ENCODE measurements around the gene SLC25A18. TPM values are rescaled to one million over a fixed set of nuclear protein-coding genes. Genes with fewer than 3 reads are reported as not detected.
"Not testable (repeated sequence)": the region's sequence is repeated elsewhere in the genome, so short reads cannot be mapped to it uniquely, and the experiment has no call there.

SLC25A18 gene
- total RNA-seq, 2 donors from 2014 or later, result not detected

DNA sequence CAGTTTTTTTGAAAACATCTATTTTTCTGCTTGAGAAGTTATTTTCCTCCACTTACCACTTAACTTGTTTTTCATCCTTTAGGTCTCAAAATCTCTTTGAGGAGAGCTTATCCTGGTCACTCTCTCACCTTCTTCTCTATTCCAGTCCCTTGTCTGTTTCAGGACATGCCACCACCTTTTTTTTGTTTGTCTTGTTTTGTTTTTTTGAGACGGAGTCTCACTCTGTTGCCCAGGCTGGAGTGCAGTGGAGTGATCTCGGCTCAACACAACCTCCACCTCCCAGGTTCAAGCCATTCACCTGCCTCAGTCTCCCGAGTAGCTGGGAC is 70.7 kb downstream of the SLC25A18 start:
- no peak overlapping the region for H3K9ac ChIP-seq (ENCODE audit: low read depth in 2 of 2, low read length in 2 of 2)

GRCh38 chr22:17634696-17635095 is 71.4 kb downstream of the SLC25A18 start:
- no peak overlapping the region for H3K4me3 ChIP-seq
- no peaks in the 10 kb centered on the region for H3K27me3 ChIP-seq
- no peak overlapping the region for H3K9ac ChIP-seq (ENCODE audit: low read depth in 2 of 2, low read length in 2 of 2)
- intact Hi-C loops (cut with DNase I), result no loop called here
- TF ChIP-seq, protein P1, sequence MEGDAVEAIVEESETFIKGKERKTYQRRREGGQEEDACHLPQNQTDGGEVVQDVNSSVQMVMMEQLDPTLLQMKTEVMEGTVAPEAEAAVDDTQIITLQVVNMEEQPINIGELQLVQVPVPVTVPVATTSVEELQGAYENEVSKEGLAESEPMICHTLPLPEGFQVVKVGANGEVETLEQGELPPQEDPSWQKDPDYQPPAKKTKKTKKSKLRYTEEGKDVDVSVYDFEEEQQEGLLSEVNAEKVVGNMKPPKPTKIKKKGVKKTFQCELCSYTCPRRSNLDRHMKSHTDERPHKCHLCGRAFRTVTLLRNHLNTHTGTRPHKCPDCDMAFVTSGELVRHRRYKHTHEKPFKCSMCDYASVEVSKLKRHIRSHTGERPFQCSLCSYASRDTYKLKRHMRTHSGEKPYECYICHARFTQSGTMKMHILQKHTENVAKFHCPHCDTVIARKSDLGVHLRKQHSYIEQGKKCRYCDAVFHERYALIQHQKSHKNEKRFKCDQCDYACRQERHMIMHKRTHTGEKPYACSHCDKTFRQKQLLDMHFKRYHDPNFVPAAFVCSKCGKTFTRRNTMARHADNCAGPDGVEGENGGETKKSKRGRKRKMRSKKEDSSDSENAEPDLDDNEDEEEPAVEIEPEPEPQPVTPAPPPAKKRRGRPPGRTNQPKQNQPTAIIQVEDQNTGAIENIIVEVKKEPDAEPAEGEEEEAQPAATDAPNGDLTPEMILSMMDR (IDR thresholded peaks at IDR 0.05), result no peak
- no peaks in the 10 kb centered on the region for H3K9me3 ChIP-seq
- no peaks in the 10 kb centered on the region for H3K4me1 ChIP-seq
- no peaks in the 10 kb centered on the region for H3K36me3 ChIP-seq
- no peak overlapping the region for H3K27ac ChIP-seq
- DNase-seq, result no peak

More for the DNA sequence above, 70.7 kb downstream of the SLC25A18 start:
- intact Hi-C loops (cut with DNase I), result no loop called here
- no peaks in the 10 kb centered on the region for H3K27me3 ChIP-seq
- no peaks in the 10 kb centered on the region for H3K4me1 ChIP-seq
- H3K36me3 ChIP-seq, result no peaks in the 10 kb centered on the region
- H3K9me3 ChIP-seq, result no peaks in the 10 kb centered on the region
- DNase-seq, result no peak
- H3K4me3 ChIP-seq, result no peak overlapping the region
- TF ChIP-seq, protein P1 (IDR thresholded peaks at IDR 0.05), result no peak
- no peak overlapping the region for H3K27ac ChIP-seq

- H3K9me3 ChIP-seq; H3K27ac ChIP-seq; H3K4me3 ChIP-seq; H3K4me1 ChIP-seq; intact Hi-C loops (cut with DNase I); H3K9ac ChIP-seq (ENCODE audit: low read depth in 2 of 2, low read length in 2 of 2); H3K36me3 ChIP-seq; DNase-seq; H3K27me3 ChIP-seq: not testable (repeated sequence)
These were observed 73.6 kb downstream of the SLC25A18 start for GRCh38 chr22:17636850-17637249.

GRCh38 chr22:17637490-17638181 is 74.3 kb downstream of the SLC25A18 start:
- peak overlapping the region; percentile 97 for H3K27ac ChIP-seq
- H3K9me3 ChIP-seq, result no peaks in the 10 kb centered on the region
- no peaks in the 10 kb centered on the region for H3K4me1 ChIP-seq
- TF ChIP-seq, protein P1 (IDR thresholded peaks at IDR 0.05), result no peak
- intact Hi-C loops (cut with DNase I), result no loop called here
- H3K9ac ChIP-seq (ENCODE audit: low read depth in 2 of 2, low read length in 2 of 2), result peak overlapping the region; percentile 94 to 100
- peak overlapping the region; percentile 73 for H3K4me3 ChIP-seq
- H3K27me3 ChIP-seq, result no peaks in the 10 kb centered on the region
- no peaks in the 10 kb centered on the region for H3K36me3 ChIP-seq
- peak; percentile 29 for DNase-seq

DNA sequence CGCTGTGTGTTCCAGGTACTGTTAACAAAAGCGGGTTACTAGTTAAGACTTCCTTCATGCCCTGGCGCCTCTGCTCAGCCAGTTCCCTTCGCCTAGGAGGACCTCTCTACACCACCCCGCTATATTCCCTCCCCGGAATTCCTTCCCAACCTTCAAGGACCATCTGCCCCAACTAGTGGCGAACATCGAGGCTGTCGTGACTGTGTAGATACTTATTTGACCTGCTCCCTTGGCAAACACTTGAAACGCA is 74.8 kb downstream of the SLC25A18 start:
- Histone ChIP-seq H3K27ac (peak overlapping the region; percentile 97), H3K9ac (ENCODE audit: low read depth in 2 of 2, low read length in 2 of 2) (peak overlapping the region; percentile 94 to 100), H3K4me1 (no peaks in the 10 kb centered on the region), H3K9me3 (no peaks in the 10 kb centered on the region), H3K27me3 (no peaks in the 10 kb centered on the region), H3K4me3 (peak overlapping the region; percentile 73), H3K36me3 (no peaks in the 10 kb centered on the region)
- DNase-seq, result no peak
- TF ChIP-seq, protein P1 (IDR thresholded peaks at IDR 0.05), result no peak
- intact Hi-C loops (cut with DNase I), result no loop called here

GRCh38 chr22:17638432-17639246 is 75.3 kb downstream of the SLC25A18 start, which contains the start of gene BCL2L13:
Gene BCL2L13, plus strand, starts transcription at chr22:17638757. Its CDS starts 16,955 bp downstream, at chr22:17655712.
- H3K27ac ChIP-seq, result peak within 1 kb of the TSS; percentile 97
- peak within 1 kb of the TSS; percentile 73 for H3K4me3 ChIP-seq
- H3K27me3 ChIP-seq, result no peaks in the 10 kb centered on the region
- H3K36me3 ChIP-seq, result no peaks in the 10 kb centered on the region
- TF ChIP-seq, protein P1 (IDR thresholded peaks at IDR 0.05), result no peak
- H3K4me1 ChIP-seq, result no peaks in the 10 kb centered on the region
- H3K9me3 ChIP-seq, result no peaks in the 10 kb centered on the region
- intact Hi-C loops (cut with DNase I), result no loop called here
- H3K9ac ChIP-seq (ENCODE audit: low read depth in 2 of 2, low read length in 2 of 2), result peak within 1 kb of the TSS; percentile 94 to 100
- peak; percentile 96 for DNase-seq

Data from colonic mucosa (tissue), 4 donors.